ENCODE measurements around the gene KRT33A. TPM values are rescaled to one million over a fixed set of nuclear protein-coding genes. Genes with fewer than 3 reads are reported as not detected.
"Not testable (repeated sequence)": the region's sequence is repeated elsewhere in the genome, so short reads cannot be mapped to it uniquely, and the experiment has no call there.

The KRT33A gene
- total RNA-seq, 2 experiments from 2014 or later: not detected

GRCh38 chr17:41395611-41396010 is 45.0 kb upstream of the KRT33A start:
- Mint-ChIP-seq H3K27ac (no peak overlapping the region), H3K4me1 (ENCODE audit: low read depth) (peaks cover 13% of the 10 kb centered on the region), H3K9me3 (peaks cover 2% of the 10 kb centered on the region), H3K27me3 (no peaks in the 10 kb centered on the region), H3K36me3 (ENCODE audit: low read depth) (no peaks in the 10 kb centered on the region), H3K4me3 (no peak overlapping the region)
- Histone ChIP-seq H3K27ac (ENCODE audit: low read depth in 1 of 2, low read length in 2 of 2) (no peak overlapping the region), H3K9me3 (ENCODE audit: control insufficient read depth in 1 of 2, insufficient read depth in 1 of 2, low read length in 2 of 2) (no peaks in the 10 kb centered on the region), H3K36me3 (ENCODE audit: insufficient read depth, low read length) (no peaks in the 10 kb centered on the region), H3K27me3 (ENCODE audit: control insufficient read depth in 1 of 2, insufficient read depth in 2 of 2, low read length in 2 of 2) (no peaks in the 10 kb centered on the region), H3K4me3 (ENCODE audit: low read length) (no peak overlapping the region), H3K4me1 (ENCODE audit: insufficient read depth, low read length) (peaks cover 5% of the 10 kb centered on the region)
- DNase-seq (no peak), ATAC-seq (ENCODE audit: poor library complexity) (no peak)
- ChIA-PET POLR2A (no interaction called here), CTCF (no interaction called here)
- intact Hi-C loops (cut with DNase I, micrococcal nuclease): no loop called here
- TF ChIP-seq CTCF (IDR thresholded peaks at IDR 0.05): no peak

GRCh38 chr17:41395044-41395443 is 44.4 kb upstream of the KRT33A start:
- POLR2A ChIA-PET, DNase-seq: not testable (repeated sequence)

GRCh38 chr17:41394254-41394996 is 43.8 kb upstream of the KRT33A start:
- ATAC-seq (ENCODE audit: poor library complexity): no peak
- H3K27me3 ChIP-seq (ENCODE audit: control insufficient read depth in 1 of 2, insufficient read depth in 2 of 2, low read length in 2 of 2): no peaks in the 10 kb centered on the region
- ChIA-PET CTCF (no interaction called here), POLR2A (no interaction called here)
- no peak for TF ChIP-seq CTCF (IDR thresholded peaks at IDR 0.05)
- peaks cover 7% of the 10 kb centered on the region for H3K4me1 Mint-ChIP-seq (ENCODE audit: low read depth)
- no peak for DNase-seq
- peaks cover 4% of the 10 kb centered on the region for H3K27me3 Mint-ChIP-seq
- H3K36me3 ChIP-seq (ENCODE audit: insufficient read depth, low read length): no peaks in the 10 kb centered on the region
- H3K9me3 Mint-ChIP-seq: peaks cover 2% of the 10 kb centered on the region
- H3K9me3 ChIP-seq (ENCODE audit: control insufficient read depth in 1 of 2, insufficient read depth in 1 of 2, low read length in 2 of 2): no peaks in the 10 kb centered on the region
- no peak overlapping the region for H3K4me3 Mint-ChIP-seq
- H3K27ac Mint-ChIP-seq: no peak overlapping the region
- no peaks in the 10 kb centered on the region for H3K36me3 Mint-ChIP-seq (ENCODE audit: low read depth)
- intact Hi-C loops (cut with DNase I, micrococcal nuclease): no loop called here
- H3K4me3 ChIP-seq (ENCODE audit: low read length): no peak overlapping the region
- H3K4me1 ChIP-seq (ENCODE audit: insufficient read depth, low read length): peaks cover 4% of the 10 kb centered on the region
- no peak overlapping the region for H3K27ac ChIP-seq (ENCODE audit: low read depth in 1 of 2, low read length in 2 of 2)

More at GRCh38 chr17:41395044-41395443, 44.4 kb upstream of the KRT33A start:
- H3K27ac Mint-ChIP-seq; H3K27ac ChIP-seq (ENCODE audit: low read depth in 1 of 2, low read length in 2 of 2); H3K36me3 Mint-ChIP-seq (ENCODE audit: low read depth); H3K4me3 ChIP-seq (ENCODE audit: low read length); H3K27me3 ChIP-seq (ENCODE audit: control insufficient read depth in 1 of 2, insufficient read depth in 2 of 2, low read length in 2 of 2); CTCF ChIA-PET; H3K27me3 Mint-ChIP-seq; H3K4me3 Mint-ChIP-seq; H3K36me3 ChIP-seq (ENCODE audit: insufficient read depth, low read length); intact Hi-C loops (cut with DNase I, micrococcal nuclease); H3K9me3 Mint-ChIP-seq; H3K9me3 ChIP-seq (ENCODE audit: control insufficient read depth in 1 of 2, insufficient read depth in 1 of 2, low read length in 2 of 2); H3K4me1 ChIP-seq (ENCODE audit: insufficient read depth, low read length); ATAC-seq (ENCODE audit: poor library complexity): not testable (repeated sequence)
- peaks cover 13% of the 10 kb centered on the region for H3K4me1 Mint-ChIP-seq (ENCODE audit: low read depth)

GRCh38 chr17:41393826-41394225 is 43.2 kb upstream of the KRT33A start:
- H3K4me1 ChIP-seq (ENCODE audit: insufficient read depth, low read length): no peaks in the 10 kb centered on the region
- no peaks in the 10 kb centered on the region for H3K27me3 ChIP-seq (ENCODE audit: control insufficient read depth in 1 of 2, insufficient read depth in 2 of 2, low read length in 2 of 2)
- DNase-seq: no peak
- Mint-ChIP-seq H3K4me3 (no peak overlapping the region), H3K36me3 (ENCODE audit: low read depth) (no peaks in the 10 kb centered on the region), H3K4me1 (ENCODE audit: low read depth) (peaks cover 4% of the 10 kb centered on the region), H3K27me3 (peaks cover 9% of the 10 kb centered on the region), H3K9me3 (peaks cover 2% of the 10 kb centered on the region), H3K27ac (no peak overlapping the region)
- no peak overlapping the region for H3K27ac ChIP-seq (ENCODE audit: low read depth in 1 of 2, low read length in 2 of 2)
- no peak overlapping the region for H3K4me3 ChIP-seq (ENCODE audit: low read length)
- ChIA-PET POLR2A (no interaction called here), CTCF (no interaction called here)
- H3K36me3 ChIP-seq (ENCODE audit: insufficient read depth, low read length): no peaks in the 10 kb centered on the region
- no peaks in the 10 kb centered on the region for H3K9me3 ChIP-seq (ENCODE audit: control insufficient read depth in 1 of 2, insufficient read depth in 1 of 2, low read length in 2 of 2)
- TF ChIP-seq CTCF (IDR thresholded peaks at IDR 0.05): no peak
- intact Hi-C loops (cut with DNase I, micrococcal nuclease): no loop called here
- no peak for ATAC-seq (ENCODE audit: poor library complexity)

Data from CD4-positive, alpha-beta T cell (primary cell).